IMR-90 (cell line): ENCODE results near the gene AOC2.

Source experiments
- CEBPB ChIP-seq: IDR thresholded peaks from 2 replicates; pipeline ENCODE4 v1.6.1; 2012; ENCODE audit warnings: low read depth, low read length, improper control_type of control experiment
- FOS ChIP-seq: fragments of 150-350 bp; IDR thresholded peaks from 2 replicates; pipeline ENCODE4 v1.6.1; 2016; ENCODE audit warnings: low read depth, low read length
- RAD21 ChIP-seq: IDR thresholded peaks from 2 replicates; pipeline ENCODE4 v1.6.1; 2012; ENCODE audit warnings: low read length, improper control_type of control experiment
- TF ChIP-seq, protein P1 (sequence below): conservative IDR thresholded peaks from 2 replicates; pipeline ENCODE4 v1.5.1; 2012; ENCODE audit warnings: mild to moderate bottlenecking, low read depth, low read length, improper control_type of control experiment
- TF ChIP-seq, protein P2 (sequence below): fragments of 150-350 bp; IDR thresholded peaks from 2 replicates; pipeline ENCODE4 v1.6.1; 2017; ENCODE audit warnings: mild to moderate bottlenecking, antibody characterized with exemption, low read length, low read depth

DNA sequence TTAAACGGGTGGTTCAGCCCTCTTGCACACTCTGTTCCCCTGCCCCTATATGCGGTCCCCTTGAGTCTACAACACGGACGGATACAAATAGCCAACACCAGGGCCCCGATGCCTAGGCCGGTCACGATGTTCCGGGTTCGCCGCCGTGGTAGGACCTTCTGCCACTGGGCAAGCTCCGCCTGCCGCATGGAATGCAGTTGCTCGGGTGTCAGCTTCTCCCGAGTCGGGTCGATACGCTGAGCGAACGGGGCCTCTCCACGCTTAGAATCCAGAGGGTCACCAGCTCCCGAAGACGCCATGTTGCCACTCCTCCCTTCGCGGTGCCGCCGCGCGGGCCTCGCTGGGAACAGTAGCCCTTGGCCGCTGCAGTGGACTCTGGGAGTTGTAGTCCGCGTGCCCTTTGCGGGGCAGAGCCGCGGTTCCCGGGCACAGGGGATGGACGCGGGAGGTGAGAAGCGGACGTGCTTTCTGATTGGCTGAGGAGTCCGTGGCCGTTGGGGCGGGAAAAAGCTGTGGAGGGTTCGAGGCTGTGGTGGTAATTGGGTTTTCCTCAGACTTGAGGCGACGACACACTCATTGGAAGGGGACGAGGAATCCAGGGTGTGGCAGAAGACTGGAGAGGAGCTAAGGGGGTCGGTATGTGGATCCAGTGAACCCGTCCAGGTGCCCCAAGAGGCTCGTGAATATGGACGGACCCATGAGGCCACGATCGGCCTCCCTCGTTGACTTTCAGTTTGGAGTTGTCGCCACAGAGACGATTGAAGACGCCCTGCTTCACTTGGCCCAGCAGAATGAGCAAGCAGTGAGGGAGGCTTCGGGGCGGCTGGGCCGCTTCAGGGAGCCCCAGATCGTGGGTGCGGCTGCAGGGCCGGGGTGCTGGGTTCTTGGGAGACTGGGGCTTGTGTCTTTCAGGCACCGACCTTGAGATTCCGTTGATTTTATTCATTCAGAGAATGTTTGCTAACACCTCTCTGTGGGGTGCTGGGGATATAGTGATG, 45.7 kb upstream of the AOC2 start, which contains the start of the genes CNTD1 and COA3:
- TF ChIP-seq, protein P1, sequence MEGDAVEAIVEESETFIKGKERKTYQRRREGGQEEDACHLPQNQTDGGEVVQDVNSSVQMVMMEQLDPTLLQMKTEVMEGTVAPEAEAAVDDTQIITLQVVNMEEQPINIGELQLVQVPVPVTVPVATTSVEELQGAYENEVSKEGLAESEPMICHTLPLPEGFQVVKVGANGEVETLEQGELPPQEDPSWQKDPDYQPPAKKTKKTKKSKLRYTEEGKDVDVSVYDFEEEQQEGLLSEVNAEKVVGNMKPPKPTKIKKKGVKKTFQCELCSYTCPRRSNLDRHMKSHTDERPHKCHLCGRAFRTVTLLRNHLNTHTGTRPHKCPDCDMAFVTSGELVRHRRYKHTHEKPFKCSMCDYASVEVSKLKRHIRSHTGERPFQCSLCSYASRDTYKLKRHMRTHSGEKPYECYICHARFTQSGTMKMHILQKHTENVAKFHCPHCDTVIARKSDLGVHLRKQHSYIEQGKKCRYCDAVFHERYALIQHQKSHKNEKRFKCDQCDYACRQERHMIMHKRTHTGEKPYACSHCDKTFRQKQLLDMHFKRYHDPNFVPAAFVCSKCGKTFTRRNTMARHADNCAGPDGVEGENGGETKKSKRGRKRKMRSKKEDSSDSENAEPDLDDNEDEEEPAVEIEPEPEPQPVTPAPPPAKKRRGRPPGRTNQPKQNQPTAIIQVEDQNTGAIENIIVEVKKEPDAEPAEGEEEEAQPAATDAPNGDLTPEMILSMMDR = peak; percentile 16; the same call in 1 of the 2 replicates
- no peak for TF ChIP-seq FOS
- TF ChIP-seq, protein P2, sequence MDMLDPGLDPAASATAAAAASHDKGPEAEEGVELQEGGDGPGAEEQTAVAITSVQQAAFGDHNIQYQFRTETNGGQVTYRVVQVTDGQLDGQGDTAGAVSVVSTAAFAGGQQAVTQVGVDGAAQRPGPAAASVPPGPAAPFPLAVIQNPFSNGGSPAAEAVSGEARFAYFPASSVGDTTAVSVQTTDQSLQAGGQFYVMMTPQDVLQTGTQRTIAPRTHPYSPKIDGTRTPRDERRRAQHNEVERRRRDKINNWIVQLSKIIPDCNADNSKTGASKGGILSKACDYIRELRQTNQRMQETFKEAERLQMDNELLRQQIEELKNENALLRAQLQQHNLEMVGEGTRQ = no peak
- TF ChIP-seq RAD21 = no peak
- no peak for TF ChIP-seq CEBPB
